Uterus (tissue), 4 donors: ENCODE results near the gene IL37. TPM values are rescaled to one million over a fixed set of nuclear protein-coding genes. Genes with fewer than 3 reads are reported as not detected.

Experiments
- DNase-seq, 2 donors: peaks; one replicate each; pipeline ENCODE4 v3.0.0-alpha.2; 2019 to 2020
- H3K27ac ChIP-seq, 2 donors: fragments of 200-600 bp; sonication (generic); 1 replicate in 1 of 2; 2 replicates in 1 of 2; pipeline ENCODE4 v1.5.1; 2016 to 2018
- H3K27me3 ChIP-seq, 2 donors: fragments of 200-600 bp; sonication (generic); one replicate each; pipeline ENCODE4 v1.5.1; 2018 to 2019; ENCODE audit warnings: control low read depth in 1 of 2
- H3K36me3 ChIP-seq, 2 donors: fragments of 200-600 bp; sonication (generic); one replicate each; pipeline ENCODE4 v1.5.1; 2019; ENCODE audit warnings: control low read depth in 1 of 2
- H3K4me1 ChIP-seq, 2 donors: fragments of 200-600 bp; sonication (generic); one replicate each; pipeline ENCODE4 v1.5.1; 2018 to 2019; ENCODE audit warnings: control low read depth in 1 of 2
- H3K4me3 ChIP-seq, 2 donors: fragments of 200-600 bp; sonication (generic); 1 replicate in 1 of 2; 2 replicates in 1 of 2; pipeline ENCODE4 v1.5.1; 2018 to 2019; ENCODE audit warnings: mild to moderate bottlenecking in 1 of 2
- H3K9me3 ChIP-seq, 2 donors: fragments of 200-600 bp; sonication (generic); one replicate each; pipeline ENCODE4 v1.5.1; 2019; ENCODE audit warnings: control low read depth in 1 of 2
- POLR2A ChIP-seq, 2 donors: fragments of 450-650 bp; IDR thresholded peaks; one replicate each; pipeline ENCODE4 v1.6.1; 2016; ENCODE audit warnings: antibody characterized with exemption in 2 of 2, mild to moderate bottlenecking in 1 of 2, moderate library complexity in 1 of 2
- intact Hi-C: fragments of 100-400 bp; cut with DNase I; formaldehyde crosslinking; loops from one replicate; pipeline ENCODE4 v1.15.1; 2023; ENCODE audit warnings: low total_unique reads
- total RNA-seq, 4 donors: library from RNA; depleted of rRNA in 3 of 4; stranded (reverse); fragments of >200 nt in 3 of 4; gene quantifications; one replicate each; pipeline versions ENCODE4 v1.1.0 to v1.2.4, GENCODE V29; 2014 to 2023
- TF ChIP-seq, protein P1 (sequence below), 4 experiments: fragments of 200-600 bp in 2 of 4; fragments of 450-650 bp in 2 of 4; sonication (generic) in 2 of 4; IDR thresholded peaks; one replicate each; pipeline ENCODE4 v1.5.1; 2016 to 2019; ENCODE audit warnings: antibody characterized with exemption in 4 of 4, mild to moderate bottlenecking in 2 of 4, moderate library complexity in 1 of 4
- donor health status: DM: yes; HTN: yes; CAD: no.

The IL37 gene, protein sequence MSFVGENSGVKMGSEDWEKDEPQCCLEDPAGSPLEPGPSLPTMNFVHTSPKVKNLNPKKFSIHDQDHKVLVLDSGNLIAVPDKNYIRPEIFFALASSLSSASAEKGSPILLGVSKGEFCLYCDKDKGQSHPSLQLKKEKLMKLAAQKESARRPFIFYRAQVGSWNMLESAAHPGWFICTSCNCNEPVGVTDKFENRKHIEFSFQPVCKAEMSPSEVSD
- total RNA-seq, result not detected

DNA sequence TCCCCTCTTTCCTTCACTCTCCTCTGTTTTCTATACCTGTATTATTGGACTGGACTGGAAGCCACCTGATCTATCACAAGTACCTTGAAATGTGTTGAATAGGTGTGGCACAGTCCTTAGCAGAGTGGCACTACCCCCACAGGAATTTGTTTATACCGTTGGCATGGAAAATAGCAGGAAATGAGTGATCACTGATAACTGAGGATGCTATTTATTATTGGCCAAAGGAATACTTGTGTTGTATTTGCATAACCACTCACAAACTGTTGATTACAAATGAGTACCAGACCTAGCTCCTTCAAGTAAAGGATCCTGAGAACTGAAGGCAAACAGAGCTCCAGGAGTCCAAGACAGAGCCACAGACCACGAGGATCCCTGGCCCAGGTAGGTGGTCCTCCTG lies at the start of gene IL37:
IL37 (plus strand) TSS at position 301 of the 400 bp plus-strand sequence. CDS start 1,848 bp downstream, outside the sequence.
- intact Hi-C loops, result no loop called here
- H3K27me3 ChIP-seq, result no peaks in the 10 kb centered on the region
- no peaks in the 10 kb centered on the region for H3K9me3 ChIP-seq
- H3K27ac ChIP-seq, result no peak within 1 kb of the TSS
- no peak for DNase-seq
- no peaks in the 10 kb centered on the region for H3K4me1 ChIP-seq
- no peak within 1 kb of the TSS for H3K4me3 ChIP-seq
- no peaks in the 10 kb centered on the region for H3K36me3 ChIP-seq
- TF ChIP-seq POLR2A (IDR thresholded peaks at IDR 0.05), result no peak
- TF ChIP-seq, protein P1, sequence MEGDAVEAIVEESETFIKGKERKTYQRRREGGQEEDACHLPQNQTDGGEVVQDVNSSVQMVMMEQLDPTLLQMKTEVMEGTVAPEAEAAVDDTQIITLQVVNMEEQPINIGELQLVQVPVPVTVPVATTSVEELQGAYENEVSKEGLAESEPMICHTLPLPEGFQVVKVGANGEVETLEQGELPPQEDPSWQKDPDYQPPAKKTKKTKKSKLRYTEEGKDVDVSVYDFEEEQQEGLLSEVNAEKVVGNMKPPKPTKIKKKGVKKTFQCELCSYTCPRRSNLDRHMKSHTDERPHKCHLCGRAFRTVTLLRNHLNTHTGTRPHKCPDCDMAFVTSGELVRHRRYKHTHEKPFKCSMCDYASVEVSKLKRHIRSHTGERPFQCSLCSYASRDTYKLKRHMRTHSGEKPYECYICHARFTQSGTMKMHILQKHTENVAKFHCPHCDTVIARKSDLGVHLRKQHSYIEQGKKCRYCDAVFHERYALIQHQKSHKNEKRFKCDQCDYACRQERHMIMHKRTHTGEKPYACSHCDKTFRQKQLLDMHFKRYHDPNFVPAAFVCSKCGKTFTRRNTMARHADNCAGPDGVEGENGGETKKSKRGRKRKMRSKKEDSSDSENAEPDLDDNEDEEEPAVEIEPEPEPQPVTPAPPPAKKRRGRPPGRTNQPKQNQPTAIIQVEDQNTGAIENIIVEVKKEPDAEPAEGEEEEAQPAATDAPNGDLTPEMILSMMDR (IDR thresholded peaks at IDR 0.05), result no peak

- Histone ChIP-seq H3K27me3 (no peaks in the 10 kb centered on the region), H3K9me3 (no peaks in the 10 kb centered on the region), H3K27ac (no peak overlapping the region), H3K4me3 (no peak overlapping the region), H3K36me3 (no peaks in the 10 kb centered on the region), H3K4me1 (no peaks in the 10 kb centered on the region)
- TF ChIP-seq POLR2A (IDR thresholded peaks at IDR 0.05), result no peak
- TF ChIP-seq, protein P1 (IDR thresholded peaks at IDR 0.05), result no peak
- intact Hi-C loops, result no loop called here
- no peak for DNase-seq
Observed at GRCh38 chr2:112864072-112864471, 46.9 kb upstream of the IL37 start.

DNA sequence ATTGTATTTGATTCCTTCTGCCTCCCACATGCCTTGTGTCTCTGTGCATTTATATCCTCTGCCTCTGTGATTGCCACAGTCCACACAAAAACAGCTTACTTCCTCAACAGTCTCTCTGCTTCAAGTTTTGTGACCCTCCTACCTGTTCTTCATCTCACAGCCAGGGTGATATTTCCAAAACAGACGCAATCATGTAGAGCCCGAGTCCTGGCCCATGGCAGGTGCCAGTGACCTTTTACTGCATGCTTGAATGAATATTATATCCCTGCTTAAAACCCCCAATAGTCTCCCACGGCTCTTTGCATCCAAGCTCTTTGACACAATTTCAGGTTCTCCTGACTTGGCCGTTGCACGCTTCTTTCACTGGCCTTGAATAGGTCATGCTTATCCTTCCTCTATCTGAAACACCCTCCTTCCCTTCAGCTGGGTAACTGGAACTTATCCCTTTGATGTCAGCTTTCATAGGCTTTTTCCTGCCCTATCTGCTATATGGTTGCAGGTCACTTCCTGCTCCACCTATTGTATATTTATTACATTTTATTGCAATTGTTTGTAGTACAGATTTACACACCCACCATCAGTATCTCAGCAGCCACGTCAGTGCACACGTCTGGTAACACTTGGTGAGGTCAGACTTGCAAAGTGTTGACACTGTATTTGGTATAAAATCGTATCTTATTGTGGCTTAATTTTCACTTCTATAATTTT lies 44.7 kb upstream of the IL37 start:
- no peaks in the 10 kb centered on the region for H3K9me3 ChIP-seq
- no peaks in the 10 kb centered on the region for H3K27me3 ChIP-seq
- DNase-seq, result no peak
- H3K4me3 ChIP-seq, result no peak overlapping the region
- H3K36me3 ChIP-seq, result no peaks in the 10 kb centered on the region
- H3K27ac ChIP-seq, result no peak overlapping the region
- intact Hi-C loops, result no loop called here
- H3K4me1 ChIP-seq, result no peaks in the 10 kb centered on the region
- TF ChIP-seq, protein P1 (IDR thresholded peaks at IDR 0.05), result no peak
- TF ChIP-seq POLR2A (IDR thresholded peaks at IDR 0.05), result no peak

DNA sequence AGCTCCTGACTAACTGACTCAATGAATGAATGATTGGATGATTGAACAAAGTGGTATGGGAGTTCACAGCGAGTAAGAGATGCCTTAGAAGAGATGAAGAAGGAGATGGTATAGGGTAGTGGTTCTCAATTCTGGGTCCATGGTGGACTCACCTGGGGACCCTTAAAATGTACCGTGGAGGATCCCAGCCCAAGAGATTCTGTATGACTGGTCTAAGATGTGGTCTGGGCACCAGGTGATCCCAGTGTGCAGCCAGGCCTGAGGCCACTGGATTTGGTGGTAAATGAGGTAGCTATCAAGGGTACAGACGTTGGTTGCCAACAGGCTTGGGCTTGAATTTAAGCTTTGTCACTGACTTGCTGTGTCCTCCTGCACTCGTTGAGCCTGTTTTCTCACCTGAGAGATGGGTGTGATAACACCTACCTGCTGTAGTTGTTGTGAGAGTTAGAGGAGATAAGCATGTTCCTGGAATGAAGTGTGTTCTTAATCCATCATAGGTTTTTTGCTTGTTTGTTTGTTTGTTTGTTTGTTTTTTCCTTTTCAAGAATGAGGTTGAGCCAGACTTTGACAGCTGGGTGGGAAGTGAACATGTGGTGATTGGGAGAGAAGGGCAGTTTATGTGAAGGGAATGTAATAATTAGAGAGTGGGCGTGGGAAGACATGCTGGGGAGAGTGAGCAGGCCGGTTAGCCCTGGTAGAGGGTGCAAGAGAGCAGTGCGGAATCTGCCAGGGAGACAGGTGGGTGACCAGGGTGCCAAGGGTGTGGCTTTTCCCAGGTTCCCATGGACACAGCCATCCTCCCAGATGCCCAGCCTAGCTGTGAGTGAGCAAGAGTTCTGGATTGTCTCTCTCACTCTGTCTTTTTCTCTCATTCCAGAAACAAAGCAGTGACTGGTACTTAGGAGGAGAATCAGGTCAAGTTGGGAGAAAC lies 43.0 kb upstream of the IL37 start:
- no peak overlapping the region for H3K4me3 ChIP-seq
- H3K27me3 ChIP-seq, result no peaks in the 10 kb centered on the region
- TF ChIP-seq, protein P1 (IDR thresholded peaks at IDR 0.05), result no peak
- no peak for TF ChIP-seq POLR2A (IDR thresholded peaks at IDR 0.05)
- no peaks in the 10 kb centered on the region for H3K4me1 ChIP-seq
- intact Hi-C loops, result no loop called here
- DNase-seq, result no peak
- H3K9me3 ChIP-seq, result no peaks in the 10 kb centered on the region
- H3K36me3 ChIP-seq, result no peaks in the 10 kb centered on the region
- no peak overlapping the region for H3K27ac ChIP-seq
